Amniotic epithelial cell (primary cell): ENCODE results near the gene DLGAP3.

Experiments used
- DNase-seq: peaks from one replicate; pipeline ENCODE4 v3.0.0-alpha.2; 2010; ENCODE audit warnings: low read depth

The DLGAP3 gene

GRCh38 chr1:34928699-34929496, 552 bp downstream of the DLGAP3 start:
- DNase-seq: no peak

GRCh38 chr1:34928066-34928696, 1.3 kb downstream of the DLGAP3 start:
- DNase-seq: no peak

GRCh38 chr1:34927316-34927715, 2.1 kb downstream of the DLGAP3 start:
- DNase-seq: no peak

GRCh38 chr1:34926894-34927293, 2.6 kb downstream of the DLGAP3 start:
- no peak for DNase-seq

- DNase-seq: no peak
Observed at GRCh38 chr1:34926156-34926555, 3.3 kb downstream of the DLGAP3 start.

- no peak for DNase-seq
Observed at GRCh38 chr1:34925730-34926129, 3.7 kb downstream of the DLGAP3 start.

GRCh38 chr1:34924759-34925555, 4.5 kb downstream of the DLGAP3 start:
- peak; percentile 46 for DNase-seq

GRCh38 chr1:34923490-34923889, 6.0 kb downstream of the DLGAP3 start:
- DNase-seq: no peak

GRCh38 chr1:34918977-34919561, 10.4 kb downstream of the DLGAP3 start:
- DNase-seq: peak; percentile 15

- DNase-seq: no peak
Observed at GRCh38 chr1:34918386-34918976, 11.0 kb downstream of the DLGAP3 start.

GRCh38 chr1:34917017-34917416, 12.4 kb downstream of the DLGAP3 start:
- DNase-seq: no peak

GRCh38 chr1:34916104-34916503, 13.3 kb downstream of the DLGAP3 start:
- no peak for DNase-seq

GRCh38 chr1:34915521-34915920, 13.9 kb downstream of the DLGAP3 start:
- DNase-seq: no peak

GRCh38 chr1:34914958-34915357, 14.5 kb downstream of the DLGAP3 start:
- no peak for DNase-seq

- DNase-seq: no peak
Observed at GRCh38 chr1:34911465-34911864, 18.0 kb downstream of the DLGAP3 start.

GRCh38 chr1:34910425-34910824, 19.0 kb downstream of the DLGAP3 start:
- DNase-seq: no peak

GRCh38 chr1:34908369-34908768, 21.1 kb downstream of the DLGAP3 start:
- DNase-seq: no peak

- no peak for DNase-seq
Observed at GRCh38 chr1:34907487-34908090, 21.9 kb downstream of the DLGAP3 start.

GRCh38 chr1:34906756-34907155, 22.7 kb downstream of the DLGAP3 start:
- no peak for DNase-seq

GRCh38 chr1:34906222-34906621, 23.2 kb downstream of the DLGAP3 start:
- DNase-seq: no peak

GRCh38 chr1:34905098-34905459, 24.4 kb downstream of the DLGAP3 start:
- no peak for DNase-seq
